ENCODE measurements around the gene ARHGAP40. TPM values are rescaled to one million over a fixed set of nuclear protein-coding genes. Genes with fewer than 3 reads are reported as not detected.
"Not testable (repeated sequence)": the region's sequence is repeated elsewhere in the genome, so short reads cannot be mapped to it uniquely, and the experiment has no call there.

Gene ARHGAP40
- total and polyA plus RNA-seq, 9 of the 15 experiments (the other 6 are each of a cell fraction or from before 2014, with no cell fraction given), result not detected

GRCh38 chr20:38595886-38596285, 5.7 kb upstream of the ARHGAP40 start:
- POLR2A ChIA-PET, result not testable (repeated sequence)

DNA sequence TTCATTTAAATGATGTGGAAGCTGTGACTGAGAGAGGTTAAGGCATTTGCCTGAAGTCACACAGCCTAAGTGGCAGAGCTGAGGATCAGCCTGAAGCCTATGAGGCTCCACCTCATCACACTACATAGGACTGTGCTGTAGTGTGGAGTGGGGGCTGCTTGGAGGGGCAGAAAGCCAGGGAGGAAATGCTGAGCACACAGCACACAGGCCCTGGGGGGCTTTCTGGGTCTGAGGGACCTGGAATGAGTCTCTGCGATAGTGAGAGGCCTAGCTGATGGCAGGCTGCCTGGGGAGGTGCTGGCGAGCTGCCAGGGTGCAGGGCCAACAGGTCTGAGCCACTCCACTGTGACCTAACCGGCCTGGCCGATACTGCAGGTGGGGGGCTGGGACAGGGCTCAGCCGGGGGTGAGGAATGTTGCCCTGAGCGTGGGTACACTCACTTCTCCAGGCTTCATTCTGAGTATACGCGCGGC, 2.2 kb upstream of the ARHGAP40 start:
- BruUV-seq (replicated peaks), result no TSS peak
- H3K36me3 ChIP-seq (ENCODE audit: control insufficient read depth, insufficient read depth, low read length), result no peaks in the 10 kb centered on the region
- intact Hi-C loops (cut with micrococcal nuclease) (no loop called here), in situ Hi-C loops (cut with MboI) (no loop called here)
- H3K9me1 ChIP-seq (ENCODE audit: control insufficient read depth, insufficient read depth, low read length), result no peaks in the 10 kb centered on the region
- H3K9ac ChIP-seq (ENCODE audit: insufficient read depth in 1 of 2, low read depth in 2 of 2, low read length in 2 of 2), result peak overlapping the region in 1 of 2 experiments; percentile 1; a peak in 1 of 4 replicates
- H3K27me3 ChIP-seq (ENCODE audit: control insufficient read depth in 2 of 2, insufficient read depth in 2 of 2, low read length in 2 of 2), result peaks cover 22 to 28% of the 10 kb centered on the region in 2 experiments
- no peak overlapping the region for H3K4me3 ChIP-seq
- CTCF ChIA-PET (ENCODE audit: low intra/inter-chr PET ratio), result no interaction called here
- no peaks in the 10 kb centered on the region for H3K79me2 ChIP-seq (ENCODE audit: control insufficient read depth, insufficient read depth, low read length)
- DNase-seq (ENCODE audit: extremely low read depth in 1 of 4, low spot score in 3 of 4) (peak; percentile 31 to 47 (median 38)), FAIRE-seq (no peak), ATAC-seq (peak; percentile 62)
- H2AFZ ChIP-seq (ENCODE audit: low read depth, low read length), result 0 out of 2 replicates have a peak overlapping the region, but pooled peaks have one; percentile 39
- no peaks in the 10 kb centered on the region for H3K9me3 ChIP-seq (replicated peaks; ENCODE audit: control insufficient read depth, insufficient read depth, low read depth, low read length)
- no peak overlapping the region for H3K4me2 ChIP-seq (ENCODE audit: insufficient read depth, low read length)
- H3K27ac ChIP-seq (ENCODE audit: extremely low read depth, low read depth, low read length), result no peak overlapping the region
- peaks cover 3 to 12% of the 10 kb centered on the region in 2 experiments; a peak in 4 of 5 replicates for H3K4me1 ChIP-seq (replicated peaks in 1 of 2; ENCODE audit: control insufficient read depth in 2 of 2, insufficient read depth in 2 of 2, low read length in 2 of 2)
- WGBS (ENCODE audit: insufficient coverage, low coverage, missing lambda C conversion rate), result 9% methylated on average over 9 of the region's 9 CpGs
- TF ChIP-seq BRD9 (IDR thresholded peaks at IDR 0.05; ENCODE audit: low read depth, partially characterized antibody) (peak; percentile 82), ARID3A (IDR thresholded peaks at IDR 0.05; ENCODE audit: borderline replicate concordance, low read depth, low read length) (no peak), NFIC (IDR thresholded peaks at IDR 0.05) (peak; percentile 91)
- POLR2A ChIA-PET, result interaction anchor here (0.5 kb wide), 1 partner anchor 173 kb away, joined by 3 read pairs; no protein-coding TSS in a partner anchor
- no peaks in the 10 kb centered on the region; the same call in 1 of the 2 replicates for H4K20me1 ChIP-seq (replicated peaks; ENCODE audit: control insufficient read depth, insufficient read depth, low read length)

More at GRCh38 chr20:38595886-38596285, 5.7 kb upstream of the ARHGAP40 start:
- intact Hi-C loops (cut with micrococcal nuclease); H3K36me3 ChIP-seq (ENCODE audit: control insufficient read depth, insufficient read depth, low read length); H3K79me2 ChIP-seq (ENCODE audit: control insufficient read depth, insufficient read depth, low read length); H3K9me1 ChIP-seq (ENCODE audit: control insufficient read depth, insufficient read depth, low read length); BruUV-seq (replicated peaks); CTCF ChIA-PET (ENCODE audit: low intra/inter-chr PET ratio); H3K4me2 ChIP-seq (ENCODE audit: insufficient read depth, low read length); H2AFZ ChIP-seq (ENCODE audit: low read depth, low read length); H3K9me3 ChIP-seq (replicated peaks; ENCODE audit: control insufficient read depth, insufficient read depth, low read depth, low read length); FAIRE-seq; H3K27ac ChIP-seq (ENCODE audit: extremely low read depth, low read depth, low read length); DNase-seq (ENCODE audit: extremely low read depth in 1 of 4, low spot score in 3 of 4); H4K20me1 ChIP-seq (replicated peaks; ENCODE audit: control insufficient read depth, insufficient read depth, low read length); in situ Hi-C loops (cut with MboI); H3K9ac ChIP-seq (ENCODE audit: insufficient read depth in 1 of 2, low read depth in 2 of 2, low read length in 2 of 2); H3K4me3 ChIP-seq; H3K4me1 ChIP-seq (replicated peaks in 1 of 2; ENCODE audit: control insufficient read depth in 2 of 2, insufficient read depth in 2 of 2, low read length in 2 of 2); ATAC-seq: not testable (repeated sequence)
- WGBS (ENCODE audit: insufficient coverage, low coverage, missing lambda C conversion rate), result 16% methylated on average over 8 of the region's 15 CpGs
- peaks cover 13 to 27% of the 10 kb centered on the region in 2 experiments; a peak in 4 of 5 replicates for H3K27me3 ChIP-seq (ENCODE audit: control insufficient read depth in 2 of 2, insufficient read depth in 2 of 2, low read length in 2 of 2)

All from K562 (cell line).